GM06990 (cell line): ENCODE data around the gene MPL.

Experiments
- DNase-seq: peaks from one replicate; pipeline ENCODE4 v3.0.0-alpha.2; 2011; ENCODE audit not compliant: insufficient read length; ENCODE audit errors: extremely low read depth
- H3K27me3 ChIP-seq: replicated peaks from 2 replicates; pipeline ENCODE4 v1.6.0; 2011; ENCODE audit warnings: low read length; ENCODE audit not compliant: control insufficient read depth, insufficient read depth
- H3K36me3 ChIP-seq: 2 replicates; pipeline ENCODE4 v1.5.1; 2011; ENCODE audit warnings: low read length; ENCODE audit not compliant: control insufficient read depth, insufficient read depth
- H3K4me3 ChIP-seq: replicated peaks from 2 replicates; pipeline ENCODE4 v1.5.1; 2011; ENCODE audit warnings: low read depth, mild to moderate bottlenecking, control low read depth, low read length
- TF ChIP-seq, protein P1 (sequence below): IDR thresholded peaks from 2 replicates; pipeline ENCODE4 v1.5.1; 2011; ENCODE audit warnings: low read length, control low read depth, mild to moderate bottlenecking, inconsistent platforms; ENCODE audit not compliant: insufficient read depth, poor library complexity, severe bottlenecking

The MPL gene

DNA sequence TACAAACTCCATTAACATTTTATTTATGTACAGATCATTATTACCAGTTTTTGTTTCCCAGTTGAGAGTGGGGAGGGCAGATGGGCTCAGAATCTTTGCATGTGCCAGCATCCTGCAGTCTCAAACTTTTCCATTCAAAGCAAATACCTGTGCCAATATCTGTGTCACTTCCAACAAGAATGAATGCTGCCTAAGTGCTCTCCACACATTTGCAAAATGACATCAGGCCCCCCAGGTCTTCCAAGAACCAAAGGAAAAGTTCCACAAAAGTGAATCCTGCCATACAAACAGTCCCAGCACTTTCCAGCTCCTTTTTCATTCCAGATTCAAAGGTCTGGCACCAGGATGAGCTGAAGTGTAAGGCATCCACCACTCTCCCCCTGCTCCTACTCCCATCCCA lies 38.5 kb upstream of the MPL start:
- H3K4me3 ChIP-seq = no peak overlapping the region
- DNase-seq = no peak
- H3K27me3 ChIP-seq = no peaks in the 10 kb centered on the region; the same call in 1 of the 2 replicates
- TF ChIP-seq, protein P1, sequence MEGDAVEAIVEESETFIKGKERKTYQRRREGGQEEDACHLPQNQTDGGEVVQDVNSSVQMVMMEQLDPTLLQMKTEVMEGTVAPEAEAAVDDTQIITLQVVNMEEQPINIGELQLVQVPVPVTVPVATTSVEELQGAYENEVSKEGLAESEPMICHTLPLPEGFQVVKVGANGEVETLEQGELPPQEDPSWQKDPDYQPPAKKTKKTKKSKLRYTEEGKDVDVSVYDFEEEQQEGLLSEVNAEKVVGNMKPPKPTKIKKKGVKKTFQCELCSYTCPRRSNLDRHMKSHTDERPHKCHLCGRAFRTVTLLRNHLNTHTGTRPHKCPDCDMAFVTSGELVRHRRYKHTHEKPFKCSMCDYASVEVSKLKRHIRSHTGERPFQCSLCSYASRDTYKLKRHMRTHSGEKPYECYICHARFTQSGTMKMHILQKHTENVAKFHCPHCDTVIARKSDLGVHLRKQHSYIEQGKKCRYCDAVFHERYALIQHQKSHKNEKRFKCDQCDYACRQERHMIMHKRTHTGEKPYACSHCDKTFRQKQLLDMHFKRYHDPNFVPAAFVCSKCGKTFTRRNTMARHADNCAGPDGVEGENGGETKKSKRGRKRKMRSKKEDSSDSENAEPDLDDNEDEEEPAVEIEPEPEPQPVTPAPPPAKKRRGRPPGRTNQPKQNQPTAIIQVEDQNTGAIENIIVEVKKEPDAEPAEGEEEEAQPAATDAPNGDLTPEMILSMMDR = no peak
- H3K36me3 ChIP-seq = no peaks in the 10 kb centered on the region

DNA sequence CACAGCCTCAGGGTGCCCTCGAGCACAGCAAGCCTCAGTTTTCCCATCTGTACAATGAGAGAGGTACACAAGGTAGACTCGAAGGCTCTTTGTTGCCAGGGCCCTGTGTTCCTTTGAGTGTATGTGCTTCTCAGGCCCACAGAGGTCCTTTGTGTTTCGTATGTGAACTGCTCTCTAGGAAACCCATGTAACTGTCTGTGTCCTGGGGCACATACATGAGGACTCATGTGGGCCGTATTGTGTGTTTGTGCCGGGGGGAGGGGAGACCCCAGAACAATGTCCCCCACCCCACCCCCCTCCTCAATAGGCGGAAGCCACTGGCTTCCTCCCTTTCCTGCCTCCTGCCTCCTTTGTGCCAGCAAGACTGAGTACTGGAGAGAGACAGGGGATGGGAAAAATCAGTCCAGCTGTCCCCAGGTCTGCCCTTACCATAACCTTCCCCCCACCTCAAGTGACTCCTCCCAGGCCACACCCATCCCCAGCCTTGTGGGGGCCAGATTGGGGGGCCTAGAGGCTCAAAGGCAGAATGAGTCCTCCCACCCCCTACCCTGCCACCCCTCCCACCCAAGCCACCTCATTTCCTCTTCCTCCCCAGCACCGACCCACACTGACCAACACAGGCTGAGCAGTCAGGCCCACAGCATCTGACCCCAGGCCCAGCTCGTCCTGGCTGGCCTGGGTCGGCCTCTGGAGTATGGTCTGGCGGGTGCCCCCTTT lies 37.1 kb upstream of the MPL start, which contains the start of gene TIE1:
TIE1 (plus strand) TSS at position 605 of the 717 bp plus-strand sequence; CDS start at position 695, 90 bp downstream.
- TF ChIP-seq, protein P1 = no peak
- no peak for DNase-seq
- Histone ChIP-seq H3K4me3 (no peak within 1 kb of the TSS), H3K36me3 (no peaks in the 10 kb centered on the region), H3K27me3 (no peaks in the 10 kb centered on the region; the same call in 1 of the 2 replicates)

- H3K4me3 ChIP-seq = no peak overlapping the region
- H3K27me3 ChIP-seq = no peaks in the 10 kb centered on the region; the same call in 1 of the 2 replicates
- DNase-seq = no peak
- TF ChIP-seq, protein P1 = no peak
- H3K36me3 ChIP-seq = no peaks in the 10 kb centered on the region
Measured at GRCh38 chr1:43302201-43302600, 35.4 kb upstream of the MPL start.

- Histone ChIP-seq H3K4me3 (no peak overlapping the region), H3K27me3 (no peaks in the 10 kb centered on the region; the same call in 1 of the 2 replicates), H3K36me3 (no peaks in the 10 kb centered on the region)
- TF ChIP-seq, protein P1 = no peak
- no peak for DNase-seq
Measured at GRCh38 chr1:43302721-43303470, 34.7 kb upstream of the MPL start.

GRCh38 chr1:43303471-43304313 lies 33.9 kb upstream of the MPL start:
- no peaks in the 10 kb centered on the region; the same call in 1 of the 2 replicates for H3K27me3 ChIP-seq
- no peak overlapping the region for H3K4me3 ChIP-seq
- TF ChIP-seq, protein P1 = no peak
- H3K36me3 ChIP-seq = no peaks in the 10 kb centered on the region
- DNase-seq = no peak
